IPS-18a (cell line): ENCODE results near the gene GPR108.
"Not testable (repeated sequence)": the region's sequence is repeated elsewhere in the genome, so short reads cannot be mapped to it uniquely, and the experiment has no call there.

Source experiments
- H3K27ac ChIP-seq: one replicate; pipeline ENCODE4 v1.5.1; 2013; ENCODE audit warnings: low read length
- H3K27me3 ChIP-seq: one replicate; pipeline ENCODE4 v1.6.1; 2013; ENCODE audit warnings: mild to moderate bottlenecking, low read length; ENCODE audit not compliant: control insufficient read depth, insufficient read depth
- H3K36me3 ChIP-seq: one replicate; pipeline ENCODE4 v1.6.1; 2013; ENCODE audit warnings: low read depth, low read length; ENCODE audit not compliant: control insufficient read depth
- H3K4me1 ChIP-seq: one replicate; pipeline ENCODE4 v1.6.1; 2013; ENCODE audit warnings: low read depth, low read length; ENCODE audit not compliant: control insufficient read depth
- H3K4me3 ChIP-seq: one replicate; pipeline ENCODE4 v1.5.1; 2013; ENCODE audit warnings: low read length
- H3K9ac ChIP-seq: one replicate; pipeline ENCODE4 v1.6.1; 2013; ENCODE audit warnings: mild to moderate bottlenecking, low read length, moderate library complexity
- H3K9me3 ChIP-seq: one replicate; pipeline ENCODE4 v1.6.1; 2013; ENCODE audit warnings: low read depth, low read length; ENCODE audit not compliant: control insufficient read depth

The GPR108 gene

DNA sequence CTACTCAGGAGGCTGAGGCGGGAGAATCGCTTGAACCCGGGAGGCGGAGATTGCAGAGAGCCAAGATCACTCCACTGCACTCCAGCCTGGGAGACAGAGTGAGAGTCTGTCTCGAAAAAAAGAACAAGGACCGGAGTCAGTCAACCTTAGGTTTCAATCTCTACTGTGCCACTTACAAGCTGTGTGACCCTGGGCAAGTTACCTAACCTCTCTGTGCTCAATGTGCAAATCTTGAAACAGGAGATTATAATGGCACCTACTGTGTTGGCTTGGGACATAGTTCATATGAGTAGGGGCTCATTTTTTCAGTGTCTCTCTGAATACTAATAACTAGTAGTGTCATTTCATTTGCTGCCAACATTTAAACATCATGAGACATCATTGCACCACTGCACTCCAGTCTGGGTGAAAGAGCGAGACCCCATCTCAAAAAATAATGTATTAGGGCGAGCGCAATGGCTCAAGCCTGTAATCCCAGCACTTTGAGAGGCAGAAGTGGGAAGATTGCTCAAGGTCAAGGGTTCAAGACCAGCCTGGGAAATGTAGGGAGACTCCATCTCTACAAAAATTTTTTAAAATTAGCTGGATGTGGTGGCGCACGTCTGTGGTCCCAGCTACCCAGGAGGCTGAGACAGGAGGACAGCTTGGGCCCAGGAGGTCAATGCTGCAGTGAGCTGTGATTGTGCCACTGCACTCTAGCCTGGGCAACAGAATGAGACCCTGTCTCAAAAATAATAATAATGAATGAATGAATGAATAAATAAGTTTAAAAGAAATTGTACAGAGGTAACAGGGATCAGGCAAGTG lies 22.4 kb downstream of the GPR108 start:
- Histone ChIP-seq H3K4me3 (no peak overlapping the region), H3K9me3 (no peaks in the 10 kb centered on the region), H3K27me3 (peaks cover 23% of the 10 kb centered on the region), H3K4me1 (no peaks in the 10 kb centered on the region), H3K27ac (no peak overlapping the region), H3K36me3 (no peaks in the 10 kb centered on the region), H3K9ac (no peak overlapping the region)

DNA sequence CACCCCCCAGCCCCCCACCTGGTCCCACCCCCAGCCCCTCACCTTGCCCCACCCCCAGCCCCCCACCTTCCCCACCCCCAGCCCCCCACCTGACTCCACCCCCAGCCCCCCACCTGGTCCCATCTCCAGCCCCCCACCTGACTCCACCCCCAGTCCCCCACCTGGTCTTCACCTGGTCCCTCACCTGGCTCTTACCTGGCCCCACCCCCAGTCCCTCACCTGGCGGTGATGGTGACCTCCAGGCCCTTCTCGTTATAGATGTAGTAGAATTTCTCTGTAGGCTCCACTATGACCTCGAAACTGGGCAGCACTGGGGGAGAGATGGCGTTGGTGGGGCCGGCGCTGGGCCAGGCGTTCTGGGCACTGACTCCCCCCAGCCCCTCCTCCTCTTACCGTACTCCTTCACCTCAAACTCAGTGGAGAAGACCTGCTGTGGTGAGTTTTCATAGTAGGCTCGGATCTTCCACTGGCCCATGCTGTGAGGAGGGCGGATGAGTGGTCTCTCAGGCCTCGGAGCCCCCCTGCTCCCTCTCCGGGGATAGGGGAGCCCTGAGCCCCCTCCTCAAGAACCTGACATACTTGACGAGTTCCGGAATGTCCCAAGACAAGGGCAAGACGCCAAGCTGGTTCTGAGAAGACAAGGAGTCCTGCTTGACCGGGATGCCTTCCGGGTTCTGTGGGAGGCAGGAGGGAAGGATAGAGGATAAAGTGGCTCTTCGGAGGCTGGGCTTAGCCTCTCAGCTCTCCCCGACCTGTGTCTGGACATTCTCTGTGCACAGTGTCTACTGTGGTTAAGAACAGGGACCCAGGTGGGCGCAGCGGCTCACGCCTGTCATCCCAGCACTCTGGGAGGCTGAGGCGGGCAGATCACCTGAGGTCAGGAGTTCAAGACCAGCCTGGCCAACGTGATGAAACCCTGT lies 23.3 kb downstream of the GPR108 start:
- Histone ChIP-seq H3K4me3 (no peak overlapping the region), H3K27me3 (peaks cover 32% of the 10 kb centered on the region), H3K36me3 (no peaks in the 10 kb centered on the region), H3K4me1 (no peaks in the 10 kb centered on the region), H3K27ac (no peak overlapping the region), H3K9ac (no peak overlapping the region), H3K9me3 (no peaks in the 10 kb centered on the region)

DNA sequence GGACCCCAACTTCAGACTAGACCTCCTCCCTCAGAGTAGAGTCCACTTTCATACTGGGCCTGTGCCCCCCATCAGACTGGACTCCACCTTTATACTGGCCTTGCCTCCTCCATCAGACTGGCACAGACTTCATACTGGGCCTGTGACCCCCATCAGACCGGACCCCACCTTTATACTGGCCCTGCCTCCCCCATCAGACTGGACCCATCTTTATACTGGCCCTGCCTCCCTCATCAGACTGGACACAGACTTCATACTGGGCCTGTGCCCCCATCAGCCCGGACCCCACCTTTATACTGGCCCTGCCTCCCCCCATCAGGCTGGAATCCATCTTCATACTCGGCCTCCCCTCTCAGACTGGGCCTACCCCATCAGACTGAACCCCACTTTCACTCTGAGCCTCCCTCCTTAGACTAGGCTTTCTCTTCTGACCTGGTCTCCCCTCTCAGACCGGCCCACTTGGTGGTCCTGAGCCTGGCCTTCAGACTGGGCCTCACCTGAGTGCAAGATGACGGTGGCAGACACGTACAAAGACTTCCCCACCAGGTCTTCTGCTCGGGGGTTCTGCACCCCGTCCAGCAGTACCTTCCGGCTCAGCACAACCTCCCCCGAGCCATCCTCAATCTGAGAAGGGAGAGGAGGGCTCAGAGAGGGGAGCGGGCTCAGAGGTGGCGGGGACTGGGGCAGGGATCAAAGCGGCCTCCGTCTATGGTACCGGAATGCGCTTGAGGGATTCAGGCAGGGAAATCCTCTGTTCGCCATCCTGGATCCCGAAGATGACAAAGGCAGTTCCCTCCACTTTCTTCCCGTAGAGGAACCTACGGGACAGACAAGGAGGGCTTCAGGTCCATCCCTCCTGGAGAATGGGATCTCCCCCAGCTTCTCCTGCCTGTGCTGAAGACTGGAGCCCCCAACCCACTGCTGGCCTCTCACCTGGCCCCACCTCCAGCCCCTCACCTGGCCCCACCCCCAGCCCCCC lies 24.4 kb downstream of the GPR108 start:
- H3K36me3 ChIP-seq: no peaks in the 10 kb centered on the region
- no peak overlapping the region for H3K4me3 ChIP-seq
- H3K4me1 ChIP-seq: no peaks in the 10 kb centered on the region
- no peak overlapping the region for H3K9ac ChIP-seq
- H3K27ac ChIP-seq: no peak overlapping the region
- peaks cover 38% of the 10 kb centered on the region for H3K27me3 ChIP-seq
- no peaks in the 10 kb centered on the region for H3K9me3 ChIP-seq

DNA sequence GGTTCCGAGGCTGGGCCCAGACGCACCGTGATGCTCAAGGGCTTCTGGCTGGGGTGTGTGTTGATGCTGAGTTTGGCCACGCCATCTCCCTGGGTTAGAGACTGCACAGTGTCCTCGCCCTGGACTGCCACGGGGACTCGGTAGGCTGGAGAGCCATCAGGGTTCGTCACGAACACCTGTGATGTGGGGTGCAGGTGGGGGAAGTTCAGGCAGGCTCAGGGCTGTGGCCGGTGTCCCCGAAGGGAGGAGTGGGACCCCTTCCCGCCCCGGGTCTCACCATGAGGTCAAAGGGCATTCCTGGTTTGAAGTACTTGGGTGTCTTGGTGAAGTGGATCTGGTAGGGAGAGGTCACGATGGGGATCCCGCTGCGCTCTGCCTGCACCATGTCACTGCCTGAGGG lies 25.1 kb downstream of the GPR108 start:
- Histone ChIP-seq H3K27me3 (peaks cover 38% of the 10 kb centered on the region), H3K9me3 (no peaks in the 10 kb centered on the region), H3K4me3 (no peak overlapping the region), H3K9ac (no peak overlapping the region), H3K27ac (no peak overlapping the region), H3K36me3 (no peaks in the 10 kb centered on the region), H3K4me1 (no peaks in the 10 kb centered on the region)

DNA sequence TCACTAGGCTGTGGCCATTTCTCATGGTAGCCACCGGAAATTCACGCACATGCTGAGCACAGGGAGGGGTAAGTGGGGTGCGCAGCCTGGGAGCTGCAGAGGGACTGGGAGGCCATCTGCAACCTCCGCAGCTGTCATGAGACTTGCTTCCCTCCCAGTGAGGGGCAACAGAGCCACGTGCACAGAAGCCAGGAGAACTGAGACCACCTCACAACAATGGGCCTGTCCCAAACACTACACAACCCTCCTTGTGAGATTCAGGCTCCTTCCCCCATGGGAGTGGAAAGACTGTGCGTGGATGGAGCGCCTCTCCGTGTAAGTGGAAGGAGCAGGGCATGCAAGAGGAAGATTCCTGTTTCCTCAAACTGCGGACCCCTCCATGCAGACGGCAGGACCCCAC lies 25.8 kb downstream of the GPR108 start:
- no peak overlapping the region for H3K27ac ChIP-seq
- H3K4me3 ChIP-seq: no peak overlapping the region
- no peak overlapping the region for H3K9ac ChIP-seq
- no peaks in the 10 kb centered on the region for H3K9me3 ChIP-seq
- no peaks in the 10 kb centered on the region for H3K4me1 ChIP-seq
- H3K27me3 ChIP-seq: peaks cover 38% of the 10 kb centered on the region
- no peaks in the 10 kb centered on the region for H3K36me3 ChIP-seq

DNA sequence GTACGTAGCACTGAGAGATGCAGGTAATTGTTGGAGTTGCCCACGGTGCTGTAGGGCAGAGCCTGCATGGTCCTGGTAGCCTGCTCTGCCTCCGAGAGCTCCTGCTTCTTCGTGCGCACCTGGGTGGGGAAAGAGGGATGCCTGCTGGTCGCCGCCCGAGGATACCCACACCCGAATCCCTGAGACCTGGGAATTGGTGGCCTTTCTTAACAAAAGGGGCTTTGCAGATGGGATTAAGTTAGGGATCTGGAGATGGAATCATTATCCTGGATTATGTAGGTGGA lies 26.4 kb downstream of the GPR108 start:
- Histone ChIP-seq H3K27ac (no peak overlapping the region), H3K27me3 (peaks cover 38% of the 10 kb centered on the region), H3K4me3 (peak overlapping the region; percentile 56), H3K36me3 (no peaks in the 10 kb centered on the region), H3K9ac (no peak overlapping the region), H3K4me1 (no peaks in the 10 kb centered on the region), H3K9me3 (no peaks in the 10 kb centered on the region)

DNA sequence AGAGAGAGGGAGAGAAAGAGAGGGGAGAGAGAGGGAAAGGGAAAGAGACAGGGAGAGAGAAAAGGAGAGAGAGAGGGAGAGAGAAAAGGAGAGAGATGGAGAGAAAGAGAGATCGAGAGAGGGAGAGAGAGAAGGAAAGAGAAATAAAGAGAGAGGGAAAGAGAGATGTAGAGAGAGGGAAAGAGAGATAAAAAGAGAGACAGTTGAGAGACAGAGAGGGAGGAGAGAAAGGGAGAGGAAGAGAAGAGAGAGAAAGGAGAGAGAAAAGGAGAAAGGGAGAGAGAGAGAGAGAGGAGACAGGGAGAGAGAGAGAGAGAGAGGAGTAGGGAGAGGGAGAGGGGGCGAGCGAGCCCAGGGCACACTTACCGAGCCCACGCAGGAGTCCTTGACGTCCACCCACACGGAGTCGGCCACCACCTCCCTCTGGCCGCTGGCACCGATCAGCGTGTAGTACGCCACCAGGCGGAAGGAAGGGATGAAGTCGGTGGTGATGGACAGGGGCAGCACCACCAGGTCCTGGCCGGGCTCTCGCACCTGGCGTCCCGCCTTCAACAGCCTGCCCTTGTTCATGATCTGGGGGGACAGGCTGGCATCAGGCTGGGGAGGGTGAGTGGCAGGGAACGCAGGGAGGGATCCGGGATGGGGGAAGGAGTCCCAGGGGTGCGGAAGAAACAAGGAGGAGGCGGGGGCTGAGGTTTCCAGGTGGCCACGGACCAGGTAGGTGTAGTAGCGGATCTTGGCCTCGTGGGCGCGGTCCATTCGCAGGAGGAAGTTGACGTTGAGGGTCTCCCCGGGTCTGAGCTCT lies 26.9 kb downstream of the GPR108 start:
- Histone ChIP-seq H3K27me3 (peaks cover 38% of the 10 kb centered on the region), H3K36me3 (no peaks in the 10 kb centered on the region), H3K4me3 (peak overlapping the region; percentile 56), H3K4me1 (no peaks in the 10 kb centered on the region), H3K9me3 (no peaks in the 10 kb centered on the region), H3K9ac (no peak overlapping the region), H3K27ac (no peak overlapping the region)

DNA sequence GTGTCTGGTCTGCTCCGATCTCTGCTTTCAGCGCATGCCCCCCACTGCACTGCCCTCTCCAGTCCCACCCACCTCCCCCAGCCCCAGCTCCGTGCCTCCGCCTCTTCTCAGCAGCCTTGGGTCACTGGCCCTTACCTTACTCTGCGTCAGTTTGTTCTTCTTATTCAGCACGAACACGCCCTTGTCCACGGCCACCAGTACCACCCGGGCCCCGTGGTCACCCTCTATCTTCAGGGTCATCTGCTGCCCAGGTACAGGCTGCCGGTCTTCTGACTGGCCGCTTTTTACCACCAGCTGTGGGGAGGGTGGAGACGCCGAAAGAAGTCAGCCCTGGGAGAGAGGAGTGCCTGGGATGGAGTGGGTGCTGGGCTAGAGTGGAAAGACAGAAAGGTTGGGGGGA lies 27.8 kb downstream of the GPR108 start:
- Histone ChIP-seq H3K36me3 (no peaks in the 10 kb centered on the region), H3K9me3 (no peaks in the 10 kb centered on the region), H3K27me3 (peaks cover 38% of the 10 kb centered on the region), H3K9ac (no peak overlapping the region), H3K4me3 (peak overlapping the region; percentile 9), H3K4me1 (no peaks in the 10 kb centered on the region), H3K27ac (no peak overlapping the region)

DNA sequence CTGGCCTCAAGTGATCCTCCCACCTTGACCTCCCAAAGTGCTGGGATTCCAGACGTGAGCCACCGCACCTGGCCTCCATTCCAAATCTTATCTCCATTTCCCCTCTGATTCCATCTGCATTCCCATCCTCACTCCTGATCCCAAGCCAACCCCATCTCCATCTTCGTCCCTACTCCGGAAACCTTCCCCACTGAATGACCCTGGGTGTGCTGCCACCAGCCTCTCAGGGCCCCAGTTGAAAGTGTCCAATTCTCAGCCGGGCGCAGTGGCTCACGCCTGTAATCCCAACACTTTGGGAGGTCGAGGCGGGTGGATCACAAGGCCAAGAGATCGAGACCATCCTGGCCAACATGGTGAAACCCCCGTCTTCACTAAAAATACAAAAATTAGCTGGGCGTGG lies 28.5 kb downstream of the GPR108 start:
- not testable (repeated sequence) for H3K9me3 ChIP-seq, H3K27ac ChIP-seq, H3K36me3 ChIP-seq, H3K9ac ChIP-seq, H3K4me3 ChIP-seq, H3K4me1 ChIP-seq
- H3K27me3 ChIP-seq: peaks cover 38% of the 10 kb centered on the region

DNA sequence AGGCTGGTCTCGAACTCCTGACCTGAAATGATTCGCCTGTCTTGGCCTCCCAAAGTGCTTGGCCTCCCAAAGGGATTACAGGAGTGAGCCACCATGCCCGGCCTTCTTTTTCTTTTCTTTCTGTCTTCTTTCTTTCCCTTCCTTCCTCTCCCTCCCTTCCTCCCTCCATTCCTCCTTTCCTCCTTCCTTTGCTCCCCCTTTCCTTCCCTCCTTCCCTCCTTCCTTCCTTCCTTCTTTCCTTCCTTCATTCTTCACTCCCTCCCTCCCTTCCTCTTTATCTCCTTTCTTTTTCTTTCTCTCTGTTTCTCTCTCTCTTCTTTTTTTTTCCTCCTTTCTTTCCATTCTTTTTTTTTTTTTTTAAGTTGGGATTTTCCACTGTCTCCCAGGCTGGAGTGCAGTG lies 29.0 kb downstream of the GPR108 start:
- no peak overlapping the region for H3K9ac ChIP-seq
- H3K4me1 ChIP-seq: no peaks in the 10 kb centered on the region
- no peaks in the 10 kb centered on the region for H3K36me3 ChIP-seq
- H3K27ac ChIP-seq: no peak overlapping the region
- no peaks in the 10 kb centered on the region for H3K9me3 ChIP-seq
- H3K27me3 ChIP-seq: peaks cover 38% of the 10 kb centered on the region
- no peak overlapping the region for H3K4me3 ChIP-seq
